HG02884 (cell line): ENCODE results near the gene CLCF1.

Experiments used
- ATAC-seq: cut with Tn5 transposase; IDR thresholded peaks from one replicate; pipeline ENCODE4 v1.9.1; 2021; ENCODE audit warnings: mild to moderate bottlenecking, moderate library complexity; ENCODE audit not compliant: unreplicated experiment

Gene CLCF1

GRCh38 chr11:67364169-67364568 is 9.2 kb downstream of the CLCF1 start:
- ATAC-seq, result no peak

GRCh38 chr11:67357831-67358670 is 15.3 kb downstream of the CLCF1 start:
- ATAC-seq, result no peak

- ATAC-seq, result no peak
Observed at GRCh38 chr11:67356864-67357561, 16.4 kb downstream of the CLCF1 start.

- no peak for ATAC-seq
Observed at GRCh38 chr11:67356387-67356863, 17.0 kb downstream of the CLCF1 start.

- no peak for ATAC-seq
Observed at GRCh38 chr11:67355794-67356386, 17.5 kb downstream of the CLCF1 start.

GRCh38 chr11:67355023-67355793 is 18.2 kb downstream of the CLCF1 start:
- ATAC-seq, result no peak

GRCh38 chr11:67354075-67355022 is 19.0 kb downstream of the CLCF1 start:
- ATAC-seq, result peak; percentile 3

GRCh38 chr11:67353317-67354074 is 19.9 kb downstream of the CLCF1 start, which contains the start of gene POLD4:
Gene POLD4 (minus strand): TSS chr11:67353546. CDS start chr11:67353399, 147 bp downstream.
- peak; percentile 81 for ATAC-seq

- ATAC-seq, result no peak
Observed at GRCh38 chr11:67352546-67353316, 20.7 kb downstream of the CLCF1 start.

- no peak for ATAC-seq
Observed at GRCh38 chr11:67351275-67352005, 22.0 kb downstream of the CLCF1 start.

GRCh38 chr11:67349928-67350465 is 23.4 kb downstream of the CLCF1 start:
- ATAC-seq, result no peak

- ATAC-seq, result no peak
Observed at GRCh38 chr11:67349457-67349856, 23.9 kb downstream of the CLCF1 start.

GRCh38 chr11:67349036-67349435 is 24.4 kb downstream of the CLCF1 start:
- no peak for ATAC-seq

GRCh38 chr11:67347964-67348749 is 25.2 kb downstream of the CLCF1 start:
- no peak for ATAC-seq

- no peak for ATAC-seq
Observed at GRCh38 chr11:67345920-67346819, 27.2 kb downstream of the CLCF1 start.
